ENCODE measurements around the gene LRRC71. TPM values are rescaled to one million over a fixed set of nuclear protein-coding genes. Genes with fewer than 3 reads are reported as not detected.

The LRRC71 gene
- total and polyA plus RNA-seq, 2 experiments from 2014 or later, result 0.24 TPM; not detected in 1

DNA sequence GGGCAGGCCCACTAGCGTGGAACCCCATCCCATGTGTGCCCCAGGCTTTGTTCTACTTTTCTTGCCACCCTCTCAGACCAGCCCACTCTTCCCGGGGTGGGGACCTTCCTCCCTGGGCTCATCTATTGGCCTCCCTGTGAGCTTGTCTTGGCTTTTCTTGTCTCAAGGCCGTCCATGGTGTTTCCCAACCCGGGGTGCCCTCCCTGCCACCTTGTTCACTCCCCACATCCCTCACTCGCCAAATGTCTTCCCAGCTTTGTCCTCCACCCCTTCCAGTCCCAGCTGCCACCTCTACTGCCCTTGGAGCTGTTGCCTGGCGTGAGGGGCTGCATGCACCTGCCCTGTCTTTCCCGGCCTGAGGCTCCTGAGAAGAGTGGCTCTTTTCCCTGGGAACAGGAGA, 18.4 kb downstream of the LRRC71 start:
- ATAC-seq, result no peak
- Mint-ChIP-seq H3K4me3 (no peak overlapping the region), H3K27ac (no peak overlapping the region), H3K4me1 (peaks cover 14% of the 10 kb centered on the region), H3K27me3 (ENCODE audit: insufficient read depth, low read depth, poor library complexity) (peaks cover 22% of the 10 kb centered on the region), H3K36me3 (ENCODE audit: low read depth) (peaks cover 39% of the 10 kb centered on the region), H3K9me3 (no peaks in the 10 kb centered on the region)
- TF ChIP-seq EZH2phosphoT487 (IDR thresholded peaks at IDR 0.05; ENCODE audit: unreplicated experiment), result no peak
- TF ChIP-seq, protein P1, sequence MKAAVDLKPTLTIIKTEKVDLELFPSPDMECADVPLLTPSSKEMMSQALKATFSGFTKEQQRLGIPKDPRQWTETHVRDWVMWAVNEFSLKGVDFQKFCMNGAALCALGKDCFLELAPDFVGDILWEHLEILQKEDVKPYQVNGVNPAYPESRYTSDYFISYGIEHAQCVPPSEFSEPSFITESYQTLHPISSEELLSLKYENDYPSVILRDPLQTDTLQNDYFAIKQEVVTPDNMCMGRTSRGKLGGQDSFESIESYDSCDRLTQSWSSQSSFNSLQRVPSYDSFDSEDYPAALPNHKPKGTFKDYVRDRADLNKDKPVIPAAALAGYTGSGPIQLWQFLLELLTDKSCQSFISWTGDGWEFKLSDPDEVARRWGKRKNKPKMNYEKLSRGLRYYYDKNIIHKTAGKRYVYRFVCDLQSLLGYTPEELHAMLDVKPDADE (IDR thresholded peaks at IDR 0.05), result no peak
- no peak for TF ChIP-seq NANOG (IDR thresholded peaks at IDR 0.05; ENCODE audit: borderline replicate concordance)
- no peak for TF ChIP-seq JUNB (IDR thresholded peaks at IDR 0.05; ENCODE audit: unreplicated experiment)
- TF ChIP-seq ZNF331 (CRISPR knock-in tag; IDR thresholded peaks at IDR 0.05; ENCODE audit: low read depth), result no peak
- no peak for TF ChIP-seq REST (IDR thresholded peaks at IDR 0.05; ENCODE audit: unreplicated experiment)
- TF ChIP-seq ZNF114 (CRISPR knock-in tag; IDR thresholded peaks at IDR 0.05), result no peak
- TF ChIP-seq, protein P2, sequence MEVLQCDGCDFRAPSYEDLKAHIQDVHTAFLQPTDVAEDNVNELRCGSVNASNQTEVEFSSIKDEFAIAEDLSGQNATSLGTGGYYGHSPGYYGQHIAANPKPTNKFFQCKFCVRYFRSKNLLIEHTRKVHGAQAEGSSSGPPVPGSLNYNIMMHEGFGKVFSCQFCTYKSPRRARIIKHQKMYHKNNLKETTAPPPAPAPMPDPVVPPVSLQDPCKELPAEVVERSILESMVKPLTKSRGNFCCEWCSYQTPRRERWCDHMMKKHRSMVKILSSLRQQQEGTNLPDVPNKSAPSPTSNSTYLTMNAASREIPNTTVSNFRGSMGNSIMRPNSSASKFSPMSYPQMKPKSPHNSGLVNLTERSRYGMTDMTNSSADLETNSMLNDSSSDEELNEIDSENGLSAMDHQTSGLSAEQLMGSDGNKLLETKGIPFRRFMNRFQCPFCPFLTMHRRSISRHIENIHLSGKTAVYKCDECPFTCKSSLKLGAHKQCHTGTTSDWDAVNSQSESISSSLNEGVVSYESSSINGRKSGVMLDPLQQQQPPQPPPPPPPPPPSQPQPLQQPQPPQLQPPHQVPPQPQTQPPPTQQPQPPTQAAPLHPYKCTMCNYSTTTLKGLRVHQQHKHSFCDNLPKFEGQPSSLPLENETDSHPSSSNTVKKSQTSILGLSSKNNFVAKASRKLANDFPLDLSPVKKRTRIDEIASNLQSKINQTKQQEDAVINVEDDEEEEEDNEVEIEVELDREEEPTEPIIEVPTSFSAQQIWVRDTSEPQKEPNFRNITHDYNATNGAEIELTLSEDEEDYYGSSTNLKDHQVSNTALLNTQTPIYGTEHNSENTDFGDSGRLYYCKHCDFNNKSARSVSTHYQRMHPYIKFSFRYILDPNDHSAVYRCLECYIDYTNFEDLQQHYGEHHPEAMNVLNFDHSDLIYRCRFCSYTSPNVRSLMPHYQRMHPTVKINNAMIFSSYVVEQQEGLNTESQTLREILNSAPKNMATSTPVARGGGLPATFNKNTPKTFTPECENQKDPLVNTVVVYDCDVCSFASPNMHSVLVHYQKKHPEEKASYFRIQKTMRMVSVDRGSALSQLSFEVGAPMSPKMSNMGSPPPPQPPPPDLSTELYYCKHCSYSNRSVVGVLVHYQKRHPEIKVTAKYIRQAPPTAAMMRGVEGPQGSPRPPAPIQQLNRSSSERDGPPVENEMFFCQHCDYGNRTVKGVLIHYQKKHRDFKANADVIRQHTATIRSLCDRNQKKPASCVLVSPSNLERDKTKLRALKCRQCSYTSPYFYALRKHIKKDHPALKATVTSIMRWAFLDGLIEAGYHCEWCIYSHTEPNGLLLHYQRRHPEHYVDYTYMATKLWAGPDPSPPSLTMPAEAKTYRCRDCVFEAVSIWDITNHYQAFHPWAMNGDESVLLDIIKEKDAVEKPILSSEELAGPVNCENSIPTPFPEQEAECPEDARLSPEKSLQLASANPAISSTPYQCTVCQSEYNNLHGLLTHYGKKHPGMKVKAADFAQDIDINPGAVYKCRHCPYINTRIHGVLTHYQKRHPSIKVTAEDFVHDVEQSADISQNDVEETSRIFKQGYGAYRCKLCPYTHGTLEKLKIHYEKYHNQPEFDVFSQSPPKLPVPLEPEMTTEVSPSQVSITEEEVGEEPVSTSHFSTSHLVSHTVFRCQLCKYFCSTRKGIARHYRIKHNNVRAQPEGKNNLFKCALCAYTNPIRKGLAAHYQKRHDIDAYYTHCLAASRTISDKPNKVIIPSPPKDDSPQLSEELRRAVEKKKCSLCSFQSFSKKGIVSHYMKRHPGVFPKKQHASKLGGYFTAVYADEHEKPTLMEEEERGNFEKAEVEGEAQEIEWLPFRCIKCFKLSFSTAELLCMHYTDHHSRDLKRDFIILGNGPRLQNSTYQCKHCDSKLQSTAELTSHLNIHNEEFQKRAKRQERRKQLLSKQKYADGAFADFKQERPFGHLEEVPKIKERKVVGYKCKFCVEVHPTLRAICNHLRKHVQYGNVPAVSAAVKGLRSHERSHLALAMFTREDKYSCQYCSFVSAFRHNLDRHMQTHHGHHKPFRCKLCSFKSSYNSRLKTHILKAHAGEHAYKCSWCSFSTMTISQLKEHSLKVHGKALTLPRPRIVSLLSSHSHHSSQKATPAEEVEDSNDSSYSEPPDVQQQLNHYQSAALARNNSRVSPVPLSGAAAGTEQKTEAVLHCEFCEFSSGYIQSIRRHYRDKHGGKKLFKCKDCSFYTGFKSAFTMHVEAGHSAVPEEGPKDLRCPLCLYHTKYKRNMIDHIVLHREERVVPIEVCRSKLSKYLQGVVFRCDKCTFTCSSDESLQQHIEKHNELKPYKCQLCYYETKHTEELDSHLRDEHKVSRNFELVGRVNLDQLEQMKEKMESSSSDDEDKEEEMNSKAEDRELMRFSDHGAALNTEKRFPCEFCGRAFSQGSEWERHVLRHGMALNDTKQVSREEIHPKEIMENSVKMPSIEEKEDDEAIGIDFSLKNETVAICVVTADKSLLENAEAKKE (CRISPR knock-in tag; IDR thresholded peaks at IDR 0.05), result no peak
- TF ChIP-seq, protein P3, sequence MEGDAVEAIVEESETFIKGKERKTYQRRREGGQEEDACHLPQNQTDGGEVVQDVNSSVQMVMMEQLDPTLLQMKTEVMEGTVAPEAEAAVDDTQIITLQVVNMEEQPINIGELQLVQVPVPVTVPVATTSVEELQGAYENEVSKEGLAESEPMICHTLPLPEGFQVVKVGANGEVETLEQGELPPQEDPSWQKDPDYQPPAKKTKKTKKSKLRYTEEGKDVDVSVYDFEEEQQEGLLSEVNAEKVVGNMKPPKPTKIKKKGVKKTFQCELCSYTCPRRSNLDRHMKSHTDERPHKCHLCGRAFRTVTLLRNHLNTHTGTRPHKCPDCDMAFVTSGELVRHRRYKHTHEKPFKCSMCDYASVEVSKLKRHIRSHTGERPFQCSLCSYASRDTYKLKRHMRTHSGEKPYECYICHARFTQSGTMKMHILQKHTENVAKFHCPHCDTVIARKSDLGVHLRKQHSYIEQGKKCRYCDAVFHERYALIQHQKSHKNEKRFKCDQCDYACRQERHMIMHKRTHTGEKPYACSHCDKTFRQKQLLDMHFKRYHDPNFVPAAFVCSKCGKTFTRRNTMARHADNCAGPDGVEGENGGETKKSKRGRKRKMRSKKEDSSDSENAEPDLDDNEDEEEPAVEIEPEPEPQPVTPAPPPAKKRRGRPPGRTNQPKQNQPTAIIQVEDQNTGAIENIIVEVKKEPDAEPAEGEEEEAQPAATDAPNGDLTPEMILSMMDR (conservative IDR thresholded peaks at IDR 0.05; ENCODE audit: low read depth in 2 of 2), result no peak
- TF ChIP-seq CREB1 (CRISPR knock-in tag; IDR thresholded peaks at IDR 0.05; ENCODE audit: low read depth), result no peak
- no peak for TF ChIP-seq STAT1 (IDR thresholded peaks at IDR 0.05; ENCODE audit: unreplicated experiment)
- no peak for TF ChIP-seq EZH2 (IDR thresholded peaks at IDR 0.05; ENCODE audit: low read depth, unreplicated experiment)
- TF ChIP-seq POLR2AphosphoS5 (IDR thresholded peaks at IDR 0.05; ENCODE audit: low read depth), result no peak
- H3K27me3 ChIP-seq (ENCODE audit: insufficient read depth), result no peaks in the 10 kb centered on the region
- H3K4me3 ChIP-seq, result no peak overlapping the region
- no peaks in the 10 kb centered on the region; the same call in 1 of the 2 replicates for H3K4me1 ChIP-seq (ENCODE audit: insufficient read depth)
- DNase-seq (ENCODE audit: low spot score), result no peak
- H3F3A ChIP-seq (replicated peaks; ENCODE audit: low read depth), result no peaks in the 10 kb centered on the region
- no peak overlapping the region for H2AFZ ChIP-seq
- no peaks in the 10 kb centered on the region for H3K9me2 ChIP-seq (ENCODE audit: insufficient read depth)
- H3K4me2 ChIP-seq, result no peak overlapping the region
- no peaks in the 10 kb centered on the region for H3K36me3 ChIP-seq (ENCODE audit: insufficient read depth)
- no peaks in the 10 kb centered on the region for H3K79me2 ChIP-seq (replicated peaks; ENCODE audit: insufficient read depth)
- H3K27ac ChIP-seq (ENCODE audit: low read depth), result no peak overlapping the region
- H4K20me1 ChIP-seq (replicated peaks; ENCODE audit: insufficient read depth), result no peaks in the 10 kb centered on the region; the same call in 1 of the 2 replicates

All from GM23338 (cell line).